Stomach smooth muscle (tissue), 2 donors: ENCODE results near the gene TOB2.
"Not testable (repeated sequence)": the region's sequence is repeated elsewhere in the genome, so short reads cannot be mapped to it uniquely, and the experiment has no call there.

Experiments used
- H3K27ac ChIP-seq: one replicate; pipeline ENCODE4 v1.7.0; 2013; ENCODE audit warnings: mild to moderate bottlenecking, low read length, inconsistent platforms
- H3K27me3 ChIP-seq, 2 donors: one replicate each; pipeline ENCODE4 v1.7.0; 2013; ENCODE audit warnings: low read length in 2 of 2; ENCODE audit not compliant: insufficient read depth in 2 of 2, control insufficient read depth in 1 of 2
- H3K36me3 ChIP-seq, 2 donors: one replicate each; pipeline ENCODE4 v1.7.0; 2013; ENCODE audit warnings: low read length in 2 of 2; ENCODE audit not compliant: control insufficient read depth in 2 of 2, insufficient read depth in 2 of 2
- H3K4me1 ChIP-seq: one replicate; pipeline ENCODE4 v1.7.0; 2013; ENCODE audit warnings: low read length; ENCODE audit not compliant: control insufficient read depth, insufficient read depth
- H3K4me3 ChIP-seq, 2 donors: one replicate each; pipeline ENCODE4 v1.7.0; 2013; ENCODE audit warnings: low read length in 2 of 2
- H3K9ac ChIP-seq, 2 donors: one replicate each; pipeline ENCODE4 v1.7.0; 2013; ENCODE audit warnings: low read length in 2 of 2, mild to moderate bottlenecking in 1 of 2
- H3K9me3 ChIP-seq, 2 donors: one replicate each; pipeline ENCODE4 v1.7.0; 2013; ENCODE audit warnings: low read length in 2 of 2; ENCODE audit not compliant: control insufficient read depth in 2 of 2
- donor health status: healthy.
- donor health status: Pancreatic carcinoma.

TOB2 gene

DNA sequence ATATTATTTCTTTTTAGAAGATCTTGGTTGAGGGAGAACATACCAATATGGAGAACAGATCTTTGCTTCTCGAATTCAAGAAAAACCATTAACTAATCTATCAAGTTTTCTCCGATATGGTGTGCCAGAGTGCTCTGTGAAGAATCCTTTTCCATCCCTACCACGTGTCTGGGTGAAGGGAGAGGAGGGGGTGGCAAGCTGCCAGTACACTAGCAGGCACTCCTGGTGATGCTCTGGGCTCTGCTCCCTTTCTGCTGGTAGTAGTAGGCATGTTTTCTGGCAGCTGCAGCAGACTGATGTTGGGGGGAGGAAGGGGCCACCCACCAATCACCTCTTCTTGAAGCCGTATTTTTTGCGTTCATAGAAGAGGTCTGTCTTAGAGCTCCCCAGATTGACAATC, 13.5 kb upstream of the TOB2 start:
- H3K36me3 ChIP-seq: peaks cover 30 to 37% of the 10 kb centered on the region in 2 donors
- H3K4me1 ChIP-seq, H3K4me3 ChIP-seq, H3K9me3 ChIP-seq, H3K9ac ChIP-seq, H3K27me3 ChIP-seq: not testable (repeated sequence)
- H3K27ac ChIP-seq: peak overlapping the region; percentile 60

DNA sequence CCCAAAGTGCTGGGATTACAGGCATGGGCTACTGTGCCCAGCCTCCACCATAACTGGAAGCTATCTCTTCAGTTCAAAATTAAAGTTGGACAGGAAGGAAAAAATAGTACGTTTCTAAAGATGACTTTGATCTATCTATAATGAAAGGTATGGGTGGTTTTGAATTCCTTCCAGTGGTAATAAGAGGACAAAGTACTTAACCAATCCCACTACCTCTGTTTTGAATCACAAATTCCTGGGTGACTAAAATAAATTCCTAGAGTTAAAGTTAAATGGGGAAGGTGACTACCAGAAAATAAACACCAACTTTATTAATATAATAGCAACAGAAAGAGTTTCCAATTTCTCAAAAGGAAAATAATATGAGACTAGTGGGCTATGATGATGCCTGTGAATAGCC, 12.8 kb upstream of the TOB2 start:
- Histone ChIP-seq H3K27me3 (no peaks in the 10 kb centered on the region), H3K36me3 (peaks cover 24 to 31% of the 10 kb centered on the region in 2 donors), H3K9ac (no peak overlapping the region), H3K4me1 (no peaks in the 10 kb centered on the region), H3K27ac (no peak overlapping the region), H3K4me3 (no peak overlapping the region), H3K9me3 (no peaks in the 10 kb centered on the region)

DNA sequence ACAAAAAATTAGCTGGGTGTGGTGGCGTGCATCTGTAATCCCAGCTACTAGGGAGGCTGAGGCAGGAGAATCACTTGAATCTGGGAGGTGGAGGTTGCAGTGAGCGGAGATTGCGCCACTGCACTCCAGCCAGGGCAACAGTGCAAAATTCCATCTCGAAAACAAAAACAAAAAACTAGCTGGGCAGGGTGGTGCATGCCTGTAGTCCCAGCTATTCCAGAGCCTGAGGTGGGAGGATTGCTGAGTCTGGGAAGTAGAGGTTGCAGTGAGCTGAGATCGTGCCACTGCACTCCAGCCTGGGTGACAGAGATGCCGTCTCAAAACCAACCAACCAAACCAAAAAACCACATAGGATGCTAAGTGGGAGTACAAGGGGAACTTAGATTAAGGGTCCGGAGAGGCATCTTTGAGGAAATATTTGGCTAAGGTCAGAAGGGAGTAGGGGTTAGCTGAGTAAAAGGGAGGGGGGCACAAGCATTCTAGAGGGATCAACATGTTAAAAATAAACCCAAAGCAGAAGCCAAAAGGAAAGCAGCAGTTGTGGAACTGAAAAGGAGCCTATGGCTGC, 11.6 kb upstream of the TOB2 start:
- no peak overlapping the region for H3K4me3 ChIP-seq
- no peaks in the 10 kb centered on the region for H3K27me3 ChIP-seq
- H3K4me1 ChIP-seq: no peaks in the 10 kb centered on the region
- H3K36me3 ChIP-seq: peaks cover 15 to 25% of the 10 kb centered on the region in 2 donors
- no peaks in the 10 kb centered on the region for H3K9me3 ChIP-seq
- H3K9ac ChIP-seq: no peak overlapping the region
- no peak overlapping the region for H3K27ac ChIP-seq

DNA sequence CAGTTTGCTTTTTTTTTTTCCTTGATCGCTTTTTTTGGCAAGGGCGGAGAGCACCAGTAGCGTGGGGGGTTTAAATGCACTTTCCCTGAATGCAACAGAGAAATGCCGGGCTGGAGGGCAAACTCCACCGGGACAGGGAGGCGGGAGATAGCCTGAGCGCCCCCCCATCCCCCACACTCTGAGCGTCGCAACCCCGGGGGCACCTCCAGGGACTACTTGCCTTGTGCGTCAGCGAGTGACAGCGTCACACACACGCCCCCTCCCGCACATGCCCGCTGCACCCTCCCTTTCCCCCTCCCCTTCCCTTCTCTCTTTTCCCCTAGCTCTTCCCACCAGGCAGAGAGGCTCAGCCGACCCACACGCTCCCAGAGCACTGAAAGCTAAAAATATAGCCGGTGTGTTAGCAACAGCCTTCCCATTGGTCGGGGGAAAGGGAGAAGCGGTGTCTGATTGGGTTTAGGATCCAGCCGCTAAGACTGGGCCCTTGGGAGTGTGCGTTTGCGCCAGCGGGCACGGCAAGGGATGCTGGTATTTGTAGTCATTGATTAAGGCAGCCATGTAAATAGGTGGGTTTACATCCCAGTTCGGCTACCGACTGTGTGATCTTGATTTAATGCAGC, 1.7 kb upstream of the TOB2 start:
- H3K4me1 ChIP-seq: peaks cover 24% of the 10 kb centered on the region
- H3K27me3 ChIP-seq: no peaks in the 10 kb centered on the region
- H3K9me3 ChIP-seq: no peaks in the 10 kb centered on the region
- H3K27ac ChIP-seq: peak overlapping the region; percentile 99
- H3K9ac ChIP-seq: peak overlapping the region; percentile 82 to 96
- peak overlapping the region; percentile 64 to 98 for H3K4me3 ChIP-seq
- H3K36me3 ChIP-seq: no peaks in the 10 kb centered on the region

DNA sequence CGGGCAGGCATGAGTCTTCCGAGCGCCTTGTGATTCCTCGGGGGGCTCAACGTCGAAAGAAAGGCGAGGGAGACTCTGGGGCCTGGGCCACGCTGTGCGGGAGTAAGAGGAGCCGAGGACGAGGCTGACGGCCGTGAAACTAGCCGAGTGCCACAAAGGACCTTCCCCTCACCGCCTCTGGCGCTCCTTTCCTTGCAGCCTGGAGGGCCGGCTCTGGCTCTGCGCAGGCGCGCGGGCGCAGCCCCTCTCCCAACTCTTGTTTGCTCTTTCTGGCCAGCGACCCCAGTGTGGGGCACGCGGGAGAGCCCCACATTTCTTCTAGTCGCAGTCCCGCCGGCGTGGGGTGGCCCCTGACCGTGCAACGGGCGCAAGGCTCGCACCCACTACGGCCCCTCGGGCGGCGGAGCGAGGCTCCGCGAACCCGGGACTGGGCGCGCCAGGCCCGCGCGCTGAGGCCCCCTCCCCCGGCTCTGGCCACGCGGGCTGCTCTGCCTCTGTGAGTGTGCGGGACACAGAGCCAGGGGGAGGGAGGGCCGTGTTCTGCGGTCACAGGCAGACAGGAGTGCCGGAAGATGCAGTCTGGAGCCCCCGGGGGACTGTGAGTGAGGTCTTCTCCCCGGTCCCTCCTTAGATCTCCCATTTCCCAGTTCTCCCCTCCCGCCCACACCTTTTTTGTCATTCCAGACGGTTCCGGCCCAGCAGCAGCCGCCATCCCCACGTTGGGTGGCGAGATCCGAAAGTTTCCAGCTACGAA, 1.0 kb upstream of the TOB2 start:
- Histone ChIP-seq H3K36me3 (peaks cover 0 to 4% of the 10 kb centered on the region in 2 donors), H3K27me3 (no peaks in the 10 kb centered on the region), H3K27ac (peak overlapping the region; percentile 99), H3K4me1 (peaks cover 30% of the 10 kb centered on the region), H3K9me3 (no peaks in the 10 kb centered on the region), H3K9ac (peak overlapping the region; percentile 82 to 96), H3K4me3 (peak overlapping the region; percentile 64 to 98)

DNA sequence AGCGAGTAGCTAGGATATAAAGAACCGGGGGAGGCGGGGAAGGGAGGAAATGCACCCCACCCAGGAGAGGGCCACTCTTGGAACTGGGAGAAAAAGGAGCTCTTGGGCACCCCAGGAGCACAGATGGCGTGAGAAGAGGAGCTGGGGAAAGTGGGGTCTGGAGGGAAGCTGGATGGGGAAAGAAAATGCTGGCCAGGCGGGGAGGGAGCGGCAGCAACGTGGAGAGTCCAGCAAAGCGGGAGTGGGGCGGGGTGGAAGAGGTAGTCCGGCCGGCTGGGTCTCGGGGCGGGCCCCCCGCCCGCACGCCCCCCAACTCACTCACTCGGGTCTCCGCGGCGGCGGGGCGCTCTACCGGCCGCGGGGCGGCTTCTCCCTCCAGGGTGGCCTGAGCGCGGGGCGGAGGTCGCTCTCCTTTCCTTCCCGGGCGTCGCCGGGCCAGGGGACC, 522 bp downstream of the TOB2 start:
- Histone ChIP-seq H3K27ac (peak overlapping the region; percentile 99), H3K4me3 (peak overlapping the region; percentile 97 to 98), H3K9me3 (no peaks in the 10 kb centered on the region), H3K27me3 (no peaks in the 10 kb centered on the region), H3K9ac (peak overlapping the region; percentile 82 to 96), H3K4me1 (peaks cover 36% of the 10 kb centered on the region), H3K36me3 (peaks cover 0 to 7% of the 10 kb centered on the region in 2 donors)

DNA sequence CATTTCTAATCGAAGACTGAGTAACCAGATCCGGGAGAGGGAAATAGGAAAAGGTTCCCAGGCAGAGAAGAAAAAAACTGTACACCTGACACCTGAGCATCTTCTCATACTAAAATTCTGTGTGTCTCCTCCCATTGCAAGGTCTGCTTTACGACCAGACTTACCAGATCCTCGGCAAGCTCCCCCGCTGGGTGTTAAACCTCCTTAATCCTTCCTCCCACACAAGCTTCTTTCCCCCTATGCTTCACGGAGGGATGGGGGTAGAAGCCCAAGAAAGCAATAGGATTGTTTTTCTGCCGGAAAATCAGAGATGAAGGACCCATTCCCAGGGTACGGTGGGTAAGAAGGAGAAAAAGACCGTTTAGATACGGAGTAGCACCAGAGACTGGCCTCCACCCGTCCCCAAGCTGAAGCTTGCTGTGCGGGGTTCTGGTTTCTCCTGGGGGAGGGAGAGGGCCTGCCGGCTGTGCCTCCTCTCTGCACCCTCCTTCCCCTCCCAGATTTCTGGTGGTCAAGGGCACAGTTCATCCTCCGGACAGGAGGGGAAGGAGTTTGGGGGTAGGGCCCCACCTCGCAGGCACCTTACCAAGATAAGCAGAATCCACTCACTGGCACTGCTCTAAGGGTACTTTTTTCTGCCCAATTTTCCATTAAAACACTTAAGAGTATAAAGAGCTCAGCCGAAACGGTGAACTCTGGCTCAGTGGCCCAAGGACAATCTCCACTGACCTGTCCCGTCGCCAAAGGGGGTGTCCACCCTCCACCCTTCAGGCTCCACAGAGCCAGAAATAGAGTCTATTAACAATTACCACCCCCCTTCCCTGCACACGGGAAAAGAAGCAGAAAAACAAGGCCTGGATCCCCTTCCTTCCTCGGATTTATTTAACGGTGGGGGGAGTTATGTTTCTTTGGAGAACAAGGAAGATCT, 1.2 kb downstream of the TOB2 start:
- Histone ChIP-seq H3K4me1 (peaks cover 36% of the 10 kb centered on the region), H3K9me3 (no peaks in the 10 kb centered on the region), H3K27ac (peak overlapping the region; percentile 99), H3K36me3 (peaks cover 0 to 7% of the 10 kb centered on the region in 2 donors), H3K9ac (peak overlapping the region; percentile 82 to 96), H3K4me3 (peak overlapping the region; percentile 97 to 98), H3K27me3 (no peaks in the 10 kb centered on the region)

DNA sequence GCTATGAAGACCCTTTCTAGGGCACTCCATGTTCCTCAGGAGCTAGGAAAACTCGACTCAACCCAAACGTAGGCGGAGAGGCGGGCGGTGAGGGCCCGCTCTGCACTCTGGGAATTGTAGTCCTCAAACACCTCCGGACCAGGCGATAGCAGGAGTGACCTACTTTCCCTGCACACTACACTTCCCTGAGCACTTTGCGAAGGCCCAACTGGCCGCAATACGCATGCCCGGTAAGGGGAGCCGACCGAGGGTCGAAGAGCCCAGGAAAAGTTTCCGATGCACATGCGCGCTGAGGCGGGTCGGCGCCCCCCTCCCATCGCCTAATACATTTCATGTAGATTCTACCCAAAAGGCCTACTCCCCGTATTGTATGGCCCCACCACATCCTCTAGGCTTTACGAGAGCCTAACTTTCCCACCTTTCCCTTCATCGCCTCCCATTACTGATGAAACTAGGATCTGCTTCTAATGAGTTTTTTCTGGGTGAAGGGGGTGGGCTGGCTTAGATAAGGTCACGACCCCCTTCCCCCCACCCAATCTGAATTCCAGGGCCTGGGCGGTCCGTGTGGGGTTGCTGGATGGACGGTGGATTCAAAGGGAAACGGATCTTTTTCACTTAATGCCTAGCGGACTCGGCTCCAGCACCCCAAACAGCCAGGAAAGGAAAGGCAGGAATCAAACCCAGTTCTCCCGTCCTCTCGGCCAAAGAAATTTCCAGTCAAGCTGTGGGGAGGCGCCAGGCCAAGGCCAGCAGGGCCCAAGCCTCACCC, 2.1 kb downstream of the TOB2 start:
- Histone ChIP-seq H3K27ac (peak overlapping the region; percentile 99), H3K36me3 (peaks cover 0 to 9% of the 10 kb centered on the region in 2 donors), H3K4me1 (peaks cover 36% of the 10 kb centered on the region), H3K9me3 (no peaks in the 10 kb centered on the region), H3K4me3 (peak overlapping the region; percentile 97 to 98), H3K27me3 (no peaks in the 10 kb centered on the region), H3K9ac (peak overlapping the region; percentile 82 to 96)

DNA sequence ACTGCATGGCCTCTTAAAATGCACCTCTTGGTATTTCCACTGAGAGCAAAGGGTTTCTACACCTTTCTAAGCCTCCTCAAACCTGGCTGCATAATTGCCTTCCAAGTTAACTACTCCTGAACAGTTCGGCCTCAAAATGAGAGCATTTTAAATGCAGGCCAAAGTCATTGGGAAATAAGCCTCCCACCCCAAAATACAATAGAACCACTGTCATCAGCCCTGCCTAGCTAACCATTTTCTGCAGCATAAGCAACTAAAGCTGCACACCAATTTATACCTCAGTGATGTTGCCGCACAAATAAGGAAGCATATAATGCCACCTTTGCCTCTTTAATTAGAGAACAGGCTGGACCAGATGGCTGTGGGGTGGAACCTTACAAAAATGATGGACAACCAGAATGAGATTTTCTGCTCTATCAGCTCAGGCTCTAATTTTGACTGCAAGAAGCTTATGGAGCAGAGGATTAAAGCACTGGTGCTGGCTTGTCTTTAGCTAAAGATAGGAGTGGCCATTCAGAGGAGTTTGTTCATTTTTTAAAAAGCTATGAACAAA, 4.3 kb downstream of the TOB2 start:
- Histone ChIP-seq H3K4me1 (peaks cover 34% of the 10 kb centered on the region), H3K36me3 (peaks cover under 1 to 12% of the 10 kb centered on the region in 2 donors), H3K27me3 (no peaks in the 10 kb centered on the region), H3K4me3 (no peak overlapping the region), H3K27ac (no peak overlapping the region), H3K9ac (no peak overlapping the region), H3K9me3 (no peaks in the 10 kb centered on the region)
